Tibial nerve (tissue), 4 donors: ENCODE data around the gene HARS1.

Experiments
- EP300 ChIP-seq, 2 donors: sonication (generic); formaldehyde crosslinking; IDR thresholded peaks; one replicate each; pipeline ENCODE4 v1.6.1; 2017; ENCODE audit warnings: antibody characterized with exemption in 2 of 2, mild to moderate bottlenecking in 1 of 2
- POLR2A ChIP-seq, 2 donors: fragments of 450-650 bp; IDR thresholded peaks; one replicate each; pipeline ENCODE4 v1.6.1; 2017; ENCODE audit warnings: antibody characterized with exemption in 2 of 2, mild to moderate bottlenecking in 2 of 2, moderate library complexity in 2 of 2
- TF ChIP-seq, protein P1 (sequence below), 5 experiments: fragments of 200-600 bp in 3 of 5; fragments of 450-650 bp in 2 of 5; sonication (generic) in 3 of 5; IDR thresholded peaks; one replicate each; pipeline ENCODE4 v1.5.1; 2016 to 2019; ENCODE audit warnings: antibody characterized with exemption in 5 of 5, mild to moderate bottlenecking in 3 of 5, moderate library complexity in 2 of 5

DNA sequence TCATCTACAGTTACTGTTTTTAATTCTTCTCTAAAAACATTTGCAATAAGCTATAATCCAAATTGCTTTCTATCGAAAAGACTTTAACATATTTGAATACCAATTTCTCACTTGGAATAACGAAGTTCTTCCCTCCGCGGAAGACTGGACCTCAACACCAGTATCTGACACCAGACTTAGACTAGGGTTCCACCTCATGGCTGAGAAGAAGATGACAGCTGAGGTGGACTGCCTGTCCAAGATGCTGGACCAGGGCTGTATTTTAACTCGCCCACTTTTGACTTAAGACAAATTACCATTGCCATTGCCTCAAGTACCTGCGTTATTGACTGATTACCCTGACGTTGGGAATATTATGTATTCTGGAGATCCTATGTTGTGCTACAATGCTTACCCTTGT is 43.2 kb upstream of the HARS1 start:
- TF ChIP-seq, protein P1, sequence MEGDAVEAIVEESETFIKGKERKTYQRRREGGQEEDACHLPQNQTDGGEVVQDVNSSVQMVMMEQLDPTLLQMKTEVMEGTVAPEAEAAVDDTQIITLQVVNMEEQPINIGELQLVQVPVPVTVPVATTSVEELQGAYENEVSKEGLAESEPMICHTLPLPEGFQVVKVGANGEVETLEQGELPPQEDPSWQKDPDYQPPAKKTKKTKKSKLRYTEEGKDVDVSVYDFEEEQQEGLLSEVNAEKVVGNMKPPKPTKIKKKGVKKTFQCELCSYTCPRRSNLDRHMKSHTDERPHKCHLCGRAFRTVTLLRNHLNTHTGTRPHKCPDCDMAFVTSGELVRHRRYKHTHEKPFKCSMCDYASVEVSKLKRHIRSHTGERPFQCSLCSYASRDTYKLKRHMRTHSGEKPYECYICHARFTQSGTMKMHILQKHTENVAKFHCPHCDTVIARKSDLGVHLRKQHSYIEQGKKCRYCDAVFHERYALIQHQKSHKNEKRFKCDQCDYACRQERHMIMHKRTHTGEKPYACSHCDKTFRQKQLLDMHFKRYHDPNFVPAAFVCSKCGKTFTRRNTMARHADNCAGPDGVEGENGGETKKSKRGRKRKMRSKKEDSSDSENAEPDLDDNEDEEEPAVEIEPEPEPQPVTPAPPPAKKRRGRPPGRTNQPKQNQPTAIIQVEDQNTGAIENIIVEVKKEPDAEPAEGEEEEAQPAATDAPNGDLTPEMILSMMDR (IDR thresholded peaks at IDR 0.05) = peak in 4 of 5 experiments; percentile 8 to 15 (median 12)
- TF ChIP-seq EP300 (IDR thresholded peaks at IDR 0.05) = no peak
- TF ChIP-seq POLR2A (IDR thresholded peaks at IDR 0.05) = no peak
